Esophagus muscularis mucosa (tissue), 4 donors: Measurements from ENCODE around the gene BCL2L13. TPM values are rescaled to one million over a fixed set of nuclear protein-coding genes. Genes with fewer than 3 reads are reported as not detected.
"Not testable (repeated sequence)": the region's sequence is repeated elsewhere in the genome, so short reads cannot be mapped to it uniquely, and the experiment has no call there.

Source experiments
- DNase-seq: peaks from one replicate; pipeline ENCODE4 v3.0.0-alpha.2; 2017; ENCODE audit errors: extremely low spot score
- H3K27ac ChIP-seq, 4 donors: fragments of 200-600 bp; sonication (generic); replicated peaks in 1 of 4; 1 replicate in 3 of 4; 2 replicates in 1 of 4; pipeline ENCODE4 v1.5.1; 2016 to 2019; ENCODE audit warnings: mild to moderate bottlenecking in 1 of 4
- H3K27me3 ChIP-seq, 4 donors: fragments of 200-600 bp; sonication (generic); one replicate each; pipeline versions ENCODE4 v1.5.1 to v1.6.0; 2016 to 2019
- H3K36me3 ChIP-seq, 4 donors: fragments of 200-600 bp; sonication (generic); one replicate each; pipeline ENCODE4 v1.5.1; 2016 to 2019
- H3K4me1 ChIP-seq, 4 donors: fragments of 200-600 bp; sonication (generic); one replicate each; pipeline ENCODE4 v1.5.1; 2016 to 2019
- H3K4me3 ChIP-seq, 4 donors: fragments of 200-600 bp; sonication (generic); 1 replicate in 2 of 4; 2 replicates in 2 of 4; pipeline ENCODE4 v1.5.1; 2016 to 2019; ENCODE audit warnings: mild to moderate bottlenecking in 4 of 4, moderate library complexity in 1 of 4
- H3K9me3 ChIP-seq, 4 donors: fragments of 200-600 bp; sonication (generic); 1 replicate in 3 of 4; 2 replicates in 1 of 4; pipeline ENCODE4 v1.5.1; 2016 to 2019
- EP300 ChIP-seq: sonication (generic); formaldehyde crosslinking; IDR thresholded peaks from one replicate; pipeline ENCODE4 v1.6.1; 2017; ENCODE audit warnings: antibody characterized with exemption
- POLR2A ChIP-seq: fragments of 450-650 bp; IDR thresholded peaks from one replicate; pipeline ENCODE4 v1.6.1; 2017; ENCODE audit warnings: antibody characterized with exemption, moderate library complexity, mild to moderate bottlenecking, low read depth
- POLR2AphosphoS5 ChIP-seq, 2 donors: sonication (generic); formaldehyde crosslinking; IDR thresholded peaks; one replicate each; pipeline ENCODE4 v1.6.1; 2017; ENCODE audit warnings: antibody characterized with exemption in 2 of 2
- WGBS: methylation state at CpG from one replicate; pipeline ENCODE4 v1.1.5; 2018; 5-methylcytosine and 5-hydroxymethylcytosine counted together
- intact Hi-C: fragments of 100-400 bp; cut with DNase I; formaldehyde crosslinking; loops from one replicate; pipeline ENCODE4 v1.15.1; 2023
- total RNA-seq, 4 donors: library from RNA; depleted of rRNA; stranded (reverse); fragments of >200 nt; gene quantifications; one replicate each; pipeline versions ENCODE4 v1.1.0 to v1.2.1, GENCODE V29; 2016
- TF ChIP-seq, protein P1 (sequence below), 3 experiments: fragments of 200-600 bp in 2 of 3; fragments of 450-650 bp in 1 of 3; sonication (generic) in 2 of 3; IDR thresholded peaks; one replicate each; pipeline ENCODE4 v1.5.1; 2017 to 2019; ENCODE audit warnings: antibody characterized with exemption in 3 of 3, mild to moderate bottlenecking in 2 of 3, moderate library complexity in 1 of 3

The BCL2L13 gene
- total RNA-seq, 4 donors from 2014 or later = 102 to 199 (median 133) TPM

DNA sequence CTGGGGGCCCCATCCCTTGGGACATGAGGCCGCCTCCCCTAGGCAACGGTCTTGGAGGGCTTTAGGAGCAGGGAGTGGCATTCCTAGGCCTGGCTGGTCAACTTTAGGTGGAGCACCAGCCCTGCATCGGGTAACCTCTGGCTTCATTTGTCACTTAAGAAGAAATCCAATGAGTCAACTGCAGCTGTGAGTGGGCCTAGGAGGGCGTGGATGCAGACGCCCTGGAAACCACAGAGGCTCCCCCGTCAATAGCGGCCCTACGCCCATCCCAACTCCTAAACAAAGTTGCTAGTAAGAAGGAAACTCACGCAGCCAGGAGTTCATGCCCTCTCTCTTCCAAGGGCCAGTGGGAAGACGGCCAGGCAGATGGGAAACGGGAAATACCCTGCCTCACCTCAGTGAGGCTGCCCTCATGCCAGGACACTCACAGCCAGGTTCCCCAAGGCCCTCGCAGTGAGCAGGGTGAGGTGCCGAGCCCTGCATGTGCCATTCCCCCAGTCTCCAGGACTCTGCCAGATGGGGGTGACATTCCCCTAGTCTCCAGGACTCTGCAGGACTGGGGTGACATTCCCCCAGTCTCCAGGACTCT lies 114.9 kb downstream of the BCL2L13 start:
- H3K9me3 ChIP-seq = no peaks in the 10 kb centered on the region
- H3K27ac ChIP-seq = no peak overlapping the region
- H3K4me3 ChIP-seq = no peak overlapping the region
- H3K36me3 ChIP-seq = no peaks in the 10 kb centered on the region
- no peak for TF ChIP-seq POLR2A
- no peak for TF ChIP-seq POLR2AphosphoS5 (IDR thresholded peaks at IDR 0.05)
- TF ChIP-seq, protein P1, sequence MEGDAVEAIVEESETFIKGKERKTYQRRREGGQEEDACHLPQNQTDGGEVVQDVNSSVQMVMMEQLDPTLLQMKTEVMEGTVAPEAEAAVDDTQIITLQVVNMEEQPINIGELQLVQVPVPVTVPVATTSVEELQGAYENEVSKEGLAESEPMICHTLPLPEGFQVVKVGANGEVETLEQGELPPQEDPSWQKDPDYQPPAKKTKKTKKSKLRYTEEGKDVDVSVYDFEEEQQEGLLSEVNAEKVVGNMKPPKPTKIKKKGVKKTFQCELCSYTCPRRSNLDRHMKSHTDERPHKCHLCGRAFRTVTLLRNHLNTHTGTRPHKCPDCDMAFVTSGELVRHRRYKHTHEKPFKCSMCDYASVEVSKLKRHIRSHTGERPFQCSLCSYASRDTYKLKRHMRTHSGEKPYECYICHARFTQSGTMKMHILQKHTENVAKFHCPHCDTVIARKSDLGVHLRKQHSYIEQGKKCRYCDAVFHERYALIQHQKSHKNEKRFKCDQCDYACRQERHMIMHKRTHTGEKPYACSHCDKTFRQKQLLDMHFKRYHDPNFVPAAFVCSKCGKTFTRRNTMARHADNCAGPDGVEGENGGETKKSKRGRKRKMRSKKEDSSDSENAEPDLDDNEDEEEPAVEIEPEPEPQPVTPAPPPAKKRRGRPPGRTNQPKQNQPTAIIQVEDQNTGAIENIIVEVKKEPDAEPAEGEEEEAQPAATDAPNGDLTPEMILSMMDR (IDR thresholded peaks at IDR 0.05) = no peak
- no peak for TF ChIP-seq EP300
- no peak for DNase-seq
- H3K27me3 ChIP-seq = no peaks in the 10 kb centered on the region
- intact Hi-C loops = no loop called here
- 77% methylated on average over 11 of the region's 13 CpGs for WGBS
- peaks cover 0 to 6% (median 3%) of the 10 kb centered on the region in 4 donors for H3K4me1 ChIP-seq

DNA sequence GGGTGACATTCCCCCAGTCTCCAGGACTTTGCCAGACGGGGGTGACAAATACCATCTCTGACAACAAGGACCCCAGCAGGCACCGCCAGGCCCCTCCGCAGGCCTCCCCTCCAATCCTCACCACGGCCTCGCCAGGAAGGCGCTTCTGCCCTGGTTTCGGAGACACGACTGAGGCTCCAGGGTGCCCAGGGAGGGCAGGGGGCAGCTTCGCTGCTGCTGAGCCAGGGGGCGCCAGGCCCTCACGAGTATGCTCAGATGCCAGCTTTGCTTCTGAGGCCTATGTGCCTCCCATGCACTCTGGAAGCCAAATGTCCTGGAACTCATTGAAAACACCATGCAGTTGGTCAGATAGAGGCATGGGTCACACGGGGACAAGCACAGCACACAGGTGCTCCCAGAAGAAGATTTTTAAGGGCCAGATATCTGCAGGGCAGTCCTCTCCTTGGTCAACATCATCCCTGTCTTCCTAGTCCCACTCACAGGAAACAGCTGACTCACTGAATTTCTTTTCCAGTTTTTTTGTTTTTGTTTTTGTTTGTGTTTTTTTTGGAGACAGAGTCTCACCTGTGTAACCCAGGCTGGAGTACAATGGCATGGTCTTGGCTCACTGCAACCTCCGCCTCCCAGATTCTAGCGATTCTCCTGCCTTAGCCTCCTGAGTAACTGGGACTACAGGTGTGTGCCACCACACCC lies 115.8 kb downstream of the BCL2L13 start:
- H3K27me3 ChIP-seq = no peaks in the 10 kb centered on the region
- WGBS = 90% methylated on average over 9 of the region's 14 CpGs
- no peaks in the 10 kb centered on the region for H3K9me3 ChIP-seq
- TF ChIP-seq POLR2A (no peak), POLR2AphosphoS5 (IDR thresholded peaks at IDR 0.05) (no peak), EP300 (no peak)
- TF ChIP-seq, protein P1 (IDR thresholded peaks at IDR 0.05) = no peak
- H3K27ac ChIP-seq = no peak overlapping the region
- intact Hi-C loops = no loop called here
- no peaks in the 10 kb centered on the region for H3K36me3 ChIP-seq
- no peaks in the 10 kb centered on the region for H3K4me1 ChIP-seq
- no peak for DNase-seq
- no peak overlapping the region for H3K4me3 ChIP-seq

DNA sequence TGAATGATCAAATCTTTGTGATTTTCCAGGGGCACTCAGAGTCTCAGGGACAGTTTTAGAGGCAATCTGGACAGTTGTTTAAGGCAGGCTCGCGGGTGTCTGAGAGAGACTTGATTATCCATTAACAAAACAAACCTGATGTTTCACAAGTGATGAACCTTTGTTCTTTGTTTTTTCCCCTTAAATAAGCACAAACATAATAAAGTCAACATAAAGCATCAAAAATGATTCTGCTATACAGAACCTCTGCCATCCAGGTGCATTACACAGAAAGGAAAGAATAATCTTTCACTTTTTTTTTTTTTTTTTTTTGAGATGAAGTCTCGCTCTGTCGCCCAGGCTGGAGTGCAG lies 122.6 kb downstream of the BCL2L13 start:
- Histone ChIP-seq H3K36me3 (no peaks in the 10 kb centered on the region), H3K27me3 (no peaks in the 10 kb centered on the region), H3K4me1 (peaks cover 0 to 8% (median 3%) of the 10 kb centered on the region in 4 donors), H3K4me3 (no peak overlapping the region), H3K27ac (no peak overlapping the region), H3K9me3 (no peaks in the 10 kb centered on the region)
- TF ChIP-seq POLR2AphosphoS5 (IDR thresholded peaks at IDR 0.05) = no peak
- no peak for TF ChIP-seq EP300
- no peak for TF ChIP-seq POLR2A
- TF ChIP-seq, protein P1 (IDR thresholded peaks at IDR 0.05) = no peak
- intact Hi-C loops = no loop called here
- WGBS = 79% methylated on average over 4 of the region's 4 CpGs
- no peak for DNase-seq

DNA sequence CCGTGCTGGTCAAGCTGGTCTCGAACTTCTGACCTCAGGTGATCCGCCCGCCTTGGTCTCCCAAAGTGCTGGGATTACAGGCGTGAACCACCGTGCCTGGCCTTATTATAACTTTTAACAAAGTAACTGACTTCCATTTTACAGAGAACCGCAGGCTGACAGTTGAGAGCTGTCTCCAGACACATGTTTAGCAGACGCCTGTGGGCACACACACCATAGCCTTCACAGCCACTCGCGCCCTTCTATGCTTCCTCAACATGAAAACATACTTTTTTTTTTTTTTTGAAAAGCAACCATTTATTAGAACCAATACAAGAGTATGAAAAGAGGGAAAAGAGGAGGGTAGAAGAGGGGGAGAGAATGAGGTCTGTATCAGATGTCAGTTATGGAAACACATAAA lies 124.9 kb downstream of the BCL2L13 start:
- intact Hi-C loops, H3K4me3 ChIP-seq, H3K4me1 ChIP-seq, H3K27me3 ChIP-seq, H3K9me3 ChIP-seq, DNase-seq, H3K27ac ChIP-seq, H3K36me3 ChIP-seq: not testable (repeated sequence)
- 75% methylated on average over 10 of the region's 10 CpGs for WGBS

DNA sequence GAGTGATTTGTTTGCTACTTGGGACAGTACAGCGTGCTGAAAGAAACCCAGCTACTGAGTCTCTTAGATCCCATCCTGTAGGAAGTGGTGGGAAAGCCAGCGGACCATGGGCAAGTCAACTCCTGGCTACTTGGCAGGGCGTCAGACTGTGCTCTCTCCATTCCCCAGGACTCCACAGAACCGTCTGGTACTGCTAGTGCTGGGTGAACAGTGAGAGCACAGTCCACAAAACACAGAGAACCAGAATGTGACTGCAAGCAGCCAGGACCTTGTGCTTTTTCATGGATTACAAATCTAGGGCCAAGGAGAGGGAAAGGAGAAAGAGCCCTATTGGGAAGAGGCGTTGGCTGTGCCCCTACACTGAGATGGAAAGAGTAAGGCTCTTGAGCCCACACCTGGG lies 125.5 kb downstream of the BCL2L13 start:
- H3K4me1 ChIP-seq = peaks cover 0 to 8% (median 3%) of the 10 kb centered on the region in 4 donors
- intact Hi-C loops = no loop called here
- TF ChIP-seq POLR2AphosphoS5 (IDR thresholded peaks at IDR 0.05) (no peak), EP300 (no peak), POLR2A (no peak)
- TF ChIP-seq, protein P1 (IDR thresholded peaks at IDR 0.05) = no peak
- no peaks in the 10 kb centered on the region for H3K36me3 ChIP-seq
- H3K27ac ChIP-seq = no peak overlapping the region
- no peaks in the 10 kb centered on the region for H3K27me3 ChIP-seq
- H3K9me3 ChIP-seq = no peaks in the 10 kb centered on the region
- no peak overlapping the region for H3K4me3 ChIP-seq
- no peak for DNase-seq
- 77% methylated on average over 4 of the region's 5 CpGs for WGBS

DNA sequence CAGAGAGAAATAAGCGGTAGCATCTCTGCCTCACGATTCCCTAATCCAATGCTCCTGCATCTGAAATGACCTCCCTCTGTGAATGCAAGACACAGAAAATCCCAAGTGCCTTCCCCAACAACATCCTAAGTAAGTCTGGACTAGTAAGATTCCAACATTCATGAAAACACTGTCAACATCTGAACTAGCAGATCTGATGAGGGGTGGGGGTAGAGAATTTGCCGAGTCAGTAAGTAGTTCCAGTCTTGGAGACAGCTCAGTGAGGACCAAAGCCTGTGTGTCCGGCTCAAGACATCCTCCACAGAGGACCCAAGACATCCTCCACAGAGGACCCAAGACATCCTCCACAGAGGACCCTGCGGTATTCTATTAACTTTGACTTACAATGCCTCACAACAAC lies 126.3 kb downstream of the BCL2L13 start:
- H3K4me1 ChIP-seq, H3K27me3 ChIP-seq, H3K27ac ChIP-seq, H3K9me3 ChIP-seq, H3K36me3 ChIP-seq, DNase-seq, intact Hi-C loops, H3K4me3 ChIP-seq: not testable (repeated sequence)
- WGBS = 74% methylated on average over 5 of the region's 5 CpGs
